Dendritic cell treated with granulocyte-macrophage colony-stimulating factor and Interleukin-4, amounts not matched to agents 40 ng/mL and 50 ng/mL, for 4 days (primary cell): Measurements from ENCODE around the gene CSK.

Experiments used
- H3K27ac Mint-ChIP-seq: one replicate; pipeline ENCODE4 v1.8.0; 2022; ENCODE audit warnings: mild to moderate bottlenecking, mixed read lengths
- H3K27me3 Mint-ChIP-seq: one replicate; pipeline ENCODE4 v1.8.0; 2022; ENCODE audit warnings: mild to moderate bottlenecking, mixed read lengths
- H3K36me3 Mint-ChIP-seq: one replicate; pipeline ENCODE4 v1.8.0; 2022; ENCODE audit warnings: low read depth, mixed read lengths
- H3K4me1 Mint-ChIP-seq: one replicate; pipeline ENCODE4 v1.8.0; 2022; ENCODE audit warnings: low read depth, mixed read lengths
- H3K4me3 Mint-ChIP-seq: one replicate; pipeline ENCODE4 v1.8.0; 2022; ENCODE audit warnings: mild to moderate bottlenecking, moderate library complexity, mixed read lengths
- H3K9me3 Mint-ChIP-seq: one replicate; pipeline ENCODE4 v1.8.0; 2022; ENCODE audit warnings: mixed read lengths
- intact Hi-C: fragments of 100-400 bp; cut with micrococcal nuclease; formaldehyde crosslinking; loops from one replicate; pipeline ENCODE4 v1.15.0; 2022

Gene CSK

DNA sequence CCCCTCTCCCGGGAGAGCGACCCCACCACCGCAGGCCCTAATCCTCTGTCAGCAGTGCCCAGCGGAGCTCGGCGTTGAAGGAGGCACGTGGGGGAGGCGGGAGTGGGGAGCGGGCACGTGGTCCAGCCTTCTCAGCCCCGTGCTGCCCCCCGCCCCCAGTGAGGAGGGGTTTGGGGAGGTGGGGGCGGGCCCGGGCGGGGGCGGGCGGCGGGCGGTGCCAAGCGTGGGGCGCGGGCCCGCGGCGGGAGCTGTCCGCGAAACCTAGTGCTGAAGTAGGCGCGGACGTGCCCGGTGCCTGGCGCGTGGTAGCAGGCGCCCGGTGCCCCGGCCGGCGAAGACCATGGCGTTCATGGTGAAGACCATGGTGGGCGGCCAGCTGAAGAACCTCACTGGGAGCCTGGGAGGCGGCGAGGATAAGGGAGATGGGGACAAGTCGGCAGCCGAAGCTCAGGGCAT lies 44.5 kb downstream of the CSK start, which contains the start of gene CPLX3:
Gene CPLX3, plus strand, starts transcription at position 264 of the 456 bp plus-strand sequence. Its CDS starts 77 bp downstream, at position 341.
- Mint-ChIP-seq H3K9me3 (no peaks in the 10 kb centered on the region), H3K4me3 (peak within 1 kb of the TSS; percentile 44), H3K27me3 (peaks cover 56% of the 10 kb centered on the region), H3K36me3 (no peaks in the 10 kb centered on the region), H3K4me1 (peaks cover 5% of the 10 kb centered on the region), H3K27ac (no peak within 1 kb of the TSS)
- intact Hi-C loops = no loop called here

DNA sequence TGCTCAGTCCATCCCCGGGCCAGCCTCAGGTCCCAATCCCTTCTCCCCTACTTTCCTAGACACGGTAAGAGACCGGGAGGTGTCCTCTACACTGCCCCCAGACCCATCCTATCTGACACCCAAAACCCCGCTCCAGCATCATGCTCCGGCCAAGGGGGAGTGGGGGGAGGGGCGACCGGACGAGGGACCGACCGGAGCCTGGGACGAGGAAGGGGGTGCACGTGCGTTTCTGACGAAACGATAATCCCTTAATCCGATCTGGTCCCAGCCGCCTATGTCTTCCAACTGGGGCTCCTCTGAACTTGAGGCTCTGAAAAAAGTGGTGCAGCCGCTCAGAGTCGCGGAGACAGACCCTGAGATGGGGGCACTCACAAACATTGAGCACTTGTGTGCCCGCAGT lies 45.0 kb downstream of the CSK start:
- Mint-ChIP-seq H3K27me3 (peaks cover 56% of the 10 kb centered on the region), H3K36me3 (no peaks in the 10 kb centered on the region), H3K4me1 (peaks cover 5% of the 10 kb centered on the region), H3K4me3 (no peak overlapping the region), H3K27ac (no peak overlapping the region), H3K9me3 (no peaks in the 10 kb centered on the region)
- intact Hi-C loops = no loop called here

DNA sequence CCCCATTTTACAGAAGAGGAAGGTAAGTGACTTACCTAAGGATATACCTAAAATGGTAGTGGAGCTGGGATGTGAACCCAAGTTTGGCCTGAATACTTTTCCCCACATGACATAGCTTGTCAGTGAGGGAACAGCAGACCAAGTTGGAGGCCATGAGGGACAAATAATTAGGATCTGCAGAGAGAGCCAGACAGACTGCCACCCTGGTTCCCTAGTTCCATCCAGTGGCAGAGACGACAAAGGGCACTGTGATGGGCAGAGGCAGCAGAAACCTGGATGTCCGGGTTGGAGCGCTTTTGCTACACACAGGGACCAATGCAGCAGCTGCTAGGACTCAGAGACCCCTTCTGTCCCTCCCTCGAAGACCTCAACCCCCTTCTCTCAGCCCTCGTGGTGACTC lies 45.7 kb downstream of the CSK start:
- intact Hi-C loops = no loop called here
- no peak overlapping the region for H3K4me3 Mint-ChIP-seq
- H3K27me3 Mint-ChIP-seq = peaks cover 56% of the 10 kb centered on the region
- no peaks in the 10 kb centered on the region for H3K9me3 Mint-ChIP-seq
- no peak overlapping the region for H3K27ac Mint-ChIP-seq
- H3K36me3 Mint-ChIP-seq = no peaks in the 10 kb centered on the region
- H3K4me1 Mint-ChIP-seq = peaks cover 7% of the 10 kb centered on the region

DNA sequence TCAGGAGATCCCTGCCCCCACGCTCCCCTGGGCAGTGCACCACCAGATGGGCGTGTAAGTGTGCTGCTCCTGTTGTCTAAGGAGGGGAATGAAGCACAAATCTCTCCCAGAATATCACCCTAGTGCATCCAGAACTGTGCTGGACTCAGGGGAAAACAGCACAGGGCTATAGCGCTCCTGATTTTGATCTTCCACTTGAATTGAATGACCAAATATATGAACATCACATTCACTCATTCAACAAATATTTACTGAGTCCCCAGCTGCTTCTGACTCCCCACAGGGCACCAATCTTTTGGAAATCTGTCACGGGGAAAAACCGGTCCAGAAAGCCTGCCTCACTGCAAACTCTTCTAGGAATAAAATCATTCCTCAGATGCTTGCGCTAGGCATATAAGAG lies 47.0 kb downstream of the CSK start:
- Mint-ChIP-seq H3K36me3 (no peaks in the 10 kb centered on the region), H3K27ac (no peak overlapping the region), H3K9me3 (no peaks in the 10 kb centered on the region), H3K4me3 (no peak overlapping the region), H3K4me1 (peaks cover 19% of the 10 kb centered on the region), H3K27me3 (peaks cover 51% of the 10 kb centered on the region)
- intact Hi-C loops = no loop called here

DNA sequence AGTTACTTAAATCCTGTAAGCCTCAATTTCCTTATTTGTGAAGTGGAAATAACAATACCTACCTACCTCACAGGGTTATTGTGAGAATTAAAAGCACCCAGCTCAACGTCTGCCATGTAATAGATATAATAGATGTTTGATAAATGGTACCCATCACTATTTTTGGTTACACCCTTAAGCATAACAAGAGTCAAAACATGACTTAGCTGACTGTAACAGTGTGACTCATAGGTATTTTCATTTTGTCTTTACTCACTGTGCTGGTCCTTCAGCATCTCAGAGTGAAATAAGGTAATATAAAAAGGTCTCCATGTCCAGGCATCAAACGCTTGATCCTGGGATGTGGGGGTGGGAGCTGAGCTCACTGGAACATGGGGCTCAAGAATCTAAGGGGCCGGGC lies 47.6 kb downstream of the CSK start:
- no peaks in the 10 kb centered on the region for H3K36me3 Mint-ChIP-seq
- peaks cover 45% of the 10 kb centered on the region for H3K27me3 Mint-ChIP-seq
- no peaks in the 10 kb centered on the region for H3K9me3 Mint-ChIP-seq

DNA sequence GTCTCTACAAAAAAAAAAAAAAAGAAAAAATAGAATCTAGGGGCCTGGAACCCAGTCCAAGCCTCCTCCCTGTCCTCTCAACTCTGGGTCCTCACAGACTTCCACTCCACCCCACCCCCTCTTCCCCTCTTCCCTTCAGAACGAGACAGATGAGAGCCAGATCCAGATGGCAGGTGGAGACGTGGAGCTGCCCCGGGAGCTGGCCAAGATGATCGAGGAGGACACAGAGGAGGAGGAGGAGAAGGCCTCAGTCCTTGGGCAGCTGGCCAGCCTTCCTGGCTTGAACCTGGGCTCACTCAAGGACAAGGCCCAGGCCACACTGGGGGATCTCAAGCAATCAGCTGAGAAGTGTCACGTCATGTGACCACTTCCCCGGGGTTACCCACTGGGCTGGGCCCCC lies 48.1 kb downstream of the CSK start:
- Mint-ChIP-seq H3K36me3 (peaks cover 2% of the 10 kb centered on the region), H3K27ac (no peak overlapping the region), H3K4me3 (no peak overlapping the region), H3K4me1 (peaks cover 21% of the 10 kb centered on the region), H3K9me3 (no peaks in the 10 kb centered on the region), H3K27me3 (peaks cover 40% of the 10 kb centered on the region)
- intact Hi-C loops = no loop called here

More for the DNA sequence above, 47.6 kb downstream of the CSK start:
- H3K4me3 Mint-ChIP-seq = no peak overlapping the region
- no peak overlapping the region for H3K27ac Mint-ChIP-seq
- intact Hi-C loops = no loop called here
- H3K4me1 Mint-ChIP-seq = peaks cover 19% of the 10 kb centered on the region

DNA sequence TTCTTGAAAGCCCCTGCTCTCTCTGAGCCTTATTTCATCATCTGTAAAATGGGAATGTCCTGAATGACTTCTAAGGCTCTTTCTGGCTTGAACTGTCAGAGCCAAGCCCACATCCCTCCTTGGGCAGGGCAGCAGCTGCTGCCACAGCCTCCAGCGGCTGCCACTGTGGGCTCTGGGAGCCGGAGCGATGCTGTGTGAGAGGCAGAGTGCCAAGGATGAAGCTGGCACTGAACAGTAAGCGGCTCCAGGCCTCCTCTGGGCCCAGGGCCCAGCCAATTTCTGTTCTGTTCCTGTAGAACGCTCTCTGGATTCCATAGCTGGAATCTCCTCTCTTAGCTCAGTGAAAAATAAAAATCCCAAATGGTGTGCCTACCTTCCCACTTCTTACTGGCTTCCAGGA lies 49.0 kb downstream of the CSK start:
- H3K9me3 Mint-ChIP-seq = no peaks in the 10 kb centered on the region
- peaks cover 27% of the 10 kb centered on the region for H3K4me1 Mint-ChIP-seq
- H3K27me3 Mint-ChIP-seq = peaks cover 33% of the 10 kb centered on the region
- intact Hi-C loops = no loop called here
- peaks cover 11% of the 10 kb centered on the region for H3K36me3 Mint-ChIP-seq
- no peak overlapping the region for H3K4me3 Mint-ChIP-seq
- no peak overlapping the region for H3K27ac Mint-ChIP-seq

DNA sequence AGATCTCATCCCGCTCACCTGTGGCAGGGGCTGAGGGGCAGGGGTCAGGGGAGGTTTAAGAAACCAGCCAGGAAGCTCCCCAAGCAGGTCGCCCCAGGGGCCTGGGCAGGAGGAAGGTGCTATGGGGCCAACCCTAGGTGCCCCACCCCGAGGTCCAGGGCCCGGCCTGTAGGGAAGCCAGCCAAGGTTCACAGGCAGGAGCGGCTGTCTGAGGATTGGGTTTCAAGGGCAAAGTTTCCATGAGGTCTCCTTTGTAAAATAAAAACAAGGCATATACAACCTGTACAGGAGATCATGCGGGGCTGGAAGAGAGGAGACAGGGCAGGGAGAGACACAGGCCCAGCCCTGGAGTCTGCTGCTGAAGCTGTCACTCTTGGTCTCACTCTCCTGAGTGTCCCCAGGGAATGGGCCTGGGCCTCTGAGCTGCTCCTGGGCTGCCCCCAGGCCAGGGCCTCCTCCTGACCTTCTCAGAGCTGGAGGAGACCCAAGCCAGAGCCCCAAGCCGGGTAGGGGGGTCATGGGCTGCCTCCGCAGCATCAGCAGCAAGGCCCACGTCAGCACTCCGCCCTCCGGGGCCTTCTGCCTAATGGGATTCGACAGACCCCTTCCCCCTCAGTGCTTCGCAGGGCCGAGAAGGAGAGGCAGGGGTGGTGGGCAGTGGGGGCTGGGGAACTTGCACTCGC lies 50.1 kb downstream of the CSK start:
- H3K9me3 Mint-ChIP-seq = no peaks in the 10 kb centered on the region
- H3K4me3 Mint-ChIP-seq = no peak overlapping the region
- intact Hi-C loops = no loop called here
- peaks cover 22% of the 10 kb centered on the region for H3K36me3 Mint-ChIP-seq
- peaks cover 24% of the 10 kb centered on the region for H3K27me3 Mint-ChIP-seq
- no peak overlapping the region for H3K27ac Mint-ChIP-seq
- peaks cover 22% of the 10 kb centered on the region for H3K4me1 Mint-ChIP-seq

DNA sequence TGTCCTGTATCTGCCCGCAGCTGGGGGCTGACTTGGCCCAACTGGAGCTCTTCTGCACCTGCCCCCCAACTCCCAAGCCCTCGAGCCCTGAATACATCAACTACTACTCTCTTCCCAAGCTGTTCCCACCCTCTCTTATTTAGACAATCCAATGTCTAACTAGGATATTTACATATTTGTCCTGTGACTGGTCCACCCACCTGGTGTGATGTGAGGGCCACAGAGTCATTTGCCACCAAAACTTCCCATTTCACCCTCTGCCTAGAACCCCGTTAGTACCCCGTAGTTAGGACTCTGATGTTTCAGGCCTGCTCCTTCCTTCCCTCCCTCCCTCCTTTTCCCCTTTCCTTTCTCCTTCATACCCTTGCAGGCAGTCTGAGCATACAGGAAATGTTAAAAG lies 50.9 kb downstream of the CSK start:
- intact Hi-C loops = no loop called here
- Mint-ChIP-seq H3K27me3 (peaks cover 15% of the 10 kb centered on the region), H3K9me3 (no peaks in the 10 kb centered on the region), H3K4me1 (peaks cover 22% of the 10 kb centered on the region), H3K36me3 (peaks cover 30% of the 10 kb centered on the region), H3K4me3 (no peak overlapping the region), H3K27ac (no peak overlapping the region)

DNA sequence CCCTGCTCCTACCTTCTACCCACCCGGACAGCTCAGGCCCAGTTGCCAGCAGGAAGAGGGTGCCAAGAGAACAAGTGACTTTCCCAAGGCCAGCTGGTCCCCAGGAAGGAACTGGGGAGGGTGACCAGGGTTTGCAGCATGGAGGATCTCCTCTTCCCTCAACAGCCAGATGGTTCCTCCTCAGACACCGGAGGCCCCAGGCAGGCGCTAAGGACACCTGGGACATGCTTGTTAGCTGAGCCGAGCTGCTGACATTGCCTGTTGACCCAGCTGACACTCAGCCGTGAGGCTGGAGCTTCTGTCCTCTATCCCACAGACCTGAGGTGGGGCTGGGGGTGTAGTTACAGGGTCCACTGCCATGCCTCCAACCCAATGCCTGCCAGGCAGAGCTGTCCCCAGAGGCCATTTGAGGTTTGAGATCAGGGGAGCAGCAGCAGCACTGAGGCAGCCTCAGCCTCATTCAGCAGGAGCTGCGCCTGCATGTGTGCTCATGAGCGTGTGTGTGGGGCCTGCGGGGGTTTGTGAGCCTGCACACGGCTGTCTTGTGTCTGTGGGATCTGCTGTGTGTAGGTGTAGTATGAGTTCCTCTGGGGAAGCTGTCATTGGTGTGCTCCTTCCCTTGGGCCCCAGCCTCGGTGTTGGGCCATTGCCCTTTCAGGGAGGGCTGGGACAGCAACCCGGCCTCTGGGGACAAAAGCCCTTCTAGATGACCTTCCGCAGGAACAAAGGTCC lies 51.7 kb downstream of the CSK start:
- no peak overlapping the region for H3K27ac Mint-ChIP-seq
- intact Hi-C loops = loop anchor here (2.0 kb wide), 1 partner anchor 63 kb away; no protein-coding TSS in a partner anchor

DNA sequence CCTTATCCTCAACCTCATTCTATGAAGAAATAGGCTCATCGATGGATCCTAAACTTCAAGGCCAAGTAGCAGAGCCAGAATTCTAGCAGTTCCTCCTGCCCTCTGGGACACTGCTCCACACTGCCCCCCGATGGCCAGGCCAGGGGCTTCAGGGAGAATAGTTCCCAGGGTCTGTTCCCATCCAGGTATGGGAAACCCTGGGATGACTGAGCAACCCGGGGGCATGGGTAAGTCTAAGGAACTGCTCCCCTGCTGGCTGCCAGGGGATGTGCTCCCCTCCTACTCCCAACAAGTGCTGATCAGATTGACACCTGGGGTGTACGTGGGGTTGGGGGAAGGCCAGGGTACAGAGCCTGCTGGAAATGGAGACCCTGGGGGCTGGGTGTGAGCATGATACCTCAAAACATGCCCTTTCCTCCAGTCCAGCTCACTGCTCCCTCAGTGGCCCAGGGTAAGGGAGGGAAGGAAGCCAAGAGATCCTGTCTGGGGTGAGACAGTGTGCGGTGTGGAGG lies 53.5 kb downstream of the CSK start:
- intact Hi-C loops = loop anchor here (2.0 kb wide), 1 partner anchor 65 kb away; no protein-coding TSS in a partner anchor
- peaks cover 2% of the 10 kb centered on the region for H3K27me3 Mint-ChIP-seq

More for the DNA sequence above, 51.7 kb downstream of the CSK start:
- Mint-ChIP-seq H3K36me3 (peaks cover 38% of the 10 kb centered on the region), H3K27me3 (peaks cover 8% of the 10 kb centered on the region), H3K4me1 (peaks cover 22% of the 10 kb centered on the region), H3K9me3 (no peaks in the 10 kb centered on the region), H3K4me3 (no peak overlapping the region)

DNA sequence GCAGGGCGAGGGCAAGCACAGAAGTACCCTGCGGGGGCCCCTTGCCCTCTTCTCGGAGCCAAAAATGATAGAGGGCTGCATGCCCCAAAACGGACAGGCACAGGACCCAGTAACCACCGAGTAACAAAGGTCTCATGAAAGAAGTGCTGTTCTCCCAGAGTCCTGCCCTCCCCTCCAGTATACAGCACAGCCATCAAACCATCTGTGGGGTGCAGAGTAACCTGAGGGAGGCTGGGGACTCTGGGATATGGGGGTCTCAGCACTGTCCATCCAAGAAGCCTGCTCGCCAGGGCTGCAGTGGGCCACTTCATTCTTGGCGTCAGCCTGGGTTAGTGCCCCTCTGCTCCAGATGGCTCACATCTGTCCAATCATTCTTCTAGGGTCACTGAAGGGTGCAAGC lies 55.0 kb downstream of the CSK start:
- Mint-ChIP-seq H3K27ac (no peak overlapping the region), H3K36me3 (peaks cover 71% of the 10 kb centered on the region), H3K4me1 (peaks cover 33% of the 10 kb centered on the region), H3K4me3 (no peak overlapping the region), H3K27me3 (no peaks in the 10 kb centered on the region), H3K9me3 (no peaks in the 10 kb centered on the region)
- intact Hi-C loops = no loop called here

More for the DNA sequence above, 53.5 kb downstream of the CSK start:
- Mint-ChIP-seq H3K27ac (no peak overlapping the region), H3K4me1 (peaks cover 22% of the 10 kb centered on the region), H3K4me3 (no peak overlapping the region), H3K9me3 (no peaks in the 10 kb centered on the region), H3K36me3 (peaks cover 56% of the 10 kb centered on the region)

DNA sequence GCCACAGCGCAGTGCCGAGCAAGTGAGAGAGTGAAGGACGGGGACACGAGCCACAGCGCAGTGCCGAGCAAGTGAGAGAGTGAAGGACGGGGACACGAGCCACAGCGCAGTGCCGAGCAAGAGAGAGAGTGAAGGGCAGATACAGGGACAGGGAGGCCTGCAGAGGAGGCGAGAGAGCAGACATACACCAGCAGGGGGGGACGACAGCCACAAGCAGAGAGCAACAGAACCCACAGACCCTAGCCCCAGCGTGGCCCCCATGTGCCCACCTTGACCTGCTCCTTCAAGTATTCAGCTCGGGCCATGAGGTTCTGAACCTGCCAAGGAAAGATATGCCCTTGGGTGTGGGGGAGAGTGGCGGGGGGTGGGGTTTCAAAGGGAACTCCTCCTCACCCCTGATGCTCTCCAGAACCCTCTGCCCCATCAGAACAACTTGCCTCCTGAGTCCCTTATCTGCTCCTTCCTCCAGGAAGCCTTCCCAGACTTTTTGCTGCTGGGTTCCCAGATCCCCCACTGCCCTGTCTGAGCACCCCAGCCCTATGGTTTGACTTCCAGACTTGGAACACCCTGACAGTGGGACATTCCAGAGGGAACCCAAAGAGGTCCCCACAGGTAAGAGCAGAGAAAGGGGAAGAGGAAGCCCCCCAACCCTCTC lies 55.7 kb downstream of the CSK start:
- H3K4me1 Mint-ChIP-seq = peaks cover 39% of the 10 kb centered on the region
- H3K9me3 Mint-ChIP-seq = no peaks in the 10 kb centered on the region
- H3K27me3 Mint-ChIP-seq = no peaks in the 10 kb centered on the region
- H3K36me3 Mint-ChIP-seq = peaks cover 74% of the 10 kb centered on the region
- no peak overlapping the region for H3K4me3 Mint-ChIP-seq
- intact Hi-C loops = no loop called here
- no peak overlapping the region for H3K27ac Mint-ChIP-seq

DNA sequence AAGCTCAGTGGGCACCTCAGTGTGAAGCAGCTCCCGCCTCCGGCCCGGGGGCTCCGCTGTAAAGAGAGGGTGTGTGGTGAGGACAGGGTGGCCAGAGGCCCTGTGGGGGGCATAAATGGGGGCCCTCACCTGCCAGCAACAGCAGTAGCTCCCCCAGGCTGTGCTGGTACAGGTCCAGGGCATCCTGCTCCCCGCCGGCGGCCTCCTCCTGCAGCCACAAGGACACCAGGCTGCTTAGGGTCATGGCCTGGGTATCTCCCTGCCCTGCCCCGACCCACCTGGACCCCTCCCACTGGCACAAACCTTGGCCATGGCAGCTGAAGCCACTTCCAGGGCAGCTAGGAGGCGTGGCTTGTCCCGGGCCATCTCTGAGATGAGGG lies 56.2 kb downstream of the CSK start:
- Mint-ChIP-seq H3K9me3 (no peaks in the 10 kb centered on the region), H3K27me3 (no peaks in the 10 kb centered on the region), H3K36me3 (peaks cover 77% of the 10 kb centered on the region), H3K4me3 (no peak overlapping the region), H3K4me1 (peaks cover 36% of the 10 kb centered on the region), H3K27ac (no peak overlapping the region)
- intact Hi-C loops = no loop called here
